GM13977 (cell line): ENCODE measurements around the gene RYR1.

Experiments used
- DNase-seq: peaks from one replicate; pipeline ENCODE4 v3.0.0; 2012; ENCODE audit warnings: low spot score
- CTCF ChIP-seq: IDR thresholded peaks from 2 replicates; pipeline ENCODE4 v1.5.1; 2012; ENCODE audit warnings: mild to moderate bottlenecking, control low read depth; ENCODE audit not compliant: insufficient read depth; ENCODE audit errors: extremely low read depth, missing control alignments
- in situ Hi-C: fragments of 300-500 bp; cut with MboI; formaldehyde crosslinking; loops from one replicate; pipeline ENCODE4 v1.12.0; 2022; ENCODE audit warnings: low sequenced_read_pairs, low pct_unique_long_range_greater_than_20kb, mixed read lengths, inconsistent platforms; ENCODE audit not compliant: unreplicated experiment

RYR1 gene

GRCh38 chr19:38433268-38433733 lies at the start of gene RYR1:
Gene RYR1 (plus strand): TSS chr19:38433691. CDS start chr19:38433830, 139 bp downstream.
- no peak for TF ChIP-seq CTCF
- in situ Hi-C loops: no loop called here
- DNase-seq: peak; percentile 76

- no peak for TF ChIP-seq CTCF
- in situ Hi-C loops: no loop called here
- no peak for DNase-seq
Measured at GRCh38 chr19:38383743-38384142, 49.7 kb upstream of the RYR1 start.

- TF ChIP-seq CTCF: no peak
- in situ Hi-C loops: no loop called here
- DNase-seq: no peak
Measured at GRCh38 chr19:38384209-38385027, 49.1 kb upstream of the RYR1 start.

GRCh38 chr19:38385057-38385803 lies 48.3 kb upstream of the RYR1 start:
- DNase-seq: no peak
- TF ChIP-seq CTCF: no peak
- in situ Hi-C loops: no loop called here

GRCh38 chr19:38385804-38386257 lies 47.7 kb upstream of the RYR1 start:
- no peak for TF ChIP-seq CTCF
- in situ Hi-C loops: no loop called here
- peak; percentile 58 for DNase-seq

GRCh38 chr19:38386300-38386970 lies 47.1 kb upstream of the RYR1 start:
- no peak for TF ChIP-seq CTCF
- DNase-seq: peak; percentile 30
- in situ Hi-C loops: no loop called here
